Eye (tissue), 1 donor: ENCODE data around the gene WDR74.

Experiments
- DNase-seq: peaks from one replicate; pipeline ENCODE4 v3.0.0-alpha.2; 2015

WDR74 gene

GRCh38 chr11:62791501-62792201 lies 47.7 kb downstream of the WDR74 start, which contains the start of gene TMEM223:
Gene TMEM223, minus strand, starts transcription at chr11:62792006. Its CDS starts 12 bp downstream, at chr11:62791994.
- peak; percentile 91 for DNase-seq

- DNase-seq, result no peak
Observed at GRCh38 chr11:62789576-62789975, 49.8 kb downstream of the WDR74 start.

- DNase-seq, result no peak
Observed at GRCh38 chr11:62788991-62789390, 50.4 kb downstream of the WDR74 start.

GRCh38 chr11:62787005-62787759 lies 52.2 kb downstream of the WDR74 start, which contains the start of gene TMEM179B:
Gene TMEM179B, plus strand, starts transcription at chr11:62787402. Its CDS starts 30 bp downstream, at chr11:62787432.
- DNase-seq, result peak; percentile 100

GRCh38 chr11:62786318-62787004 lies 52.9 kb downstream of the WDR74 start:
- peak; percentile 96 for DNase-seq
